ENCODE measurements around the gene POU3F2. TPM values are rescaled to one million over a fixed set of nuclear protein-coding genes. Genes with fewer than 3 reads are reported as not detected.

Gene POU3F2
- total RNA-seq, 1 donor from 2014 or later: not detected

Other genes with a start within 250 kb of the POU3F2 start
- 9.1 and 11.2 TPM in 2 replicates for gene FBXL4, start 113.4 kb downstream of the POU3F2 start, total RNA-seq